Breast epithelium (tissue), 4 donors: ENCODE measurements around the gene ATP6V1C2. TPM values are rescaled to one million over a fixed set of nuclear protein-coding genes. Genes with fewer than 3 reads are reported as not detected.

Source experiments
- DNase-seq, 2 donors: peaks; one replicate each; pipeline ENCODE4 v3.0.0-alpha.2; 2019; ENCODE audit warnings: low spot score in 2 of 2
- H3K27ac ChIP-seq, 2 donors: fragments of 200-600 bp; sonication (generic) in 1 of 2; one replicate each; pipeline ENCODE4 v1.5.1; 2016 to 2019; ENCODE audit warnings: mild to moderate bottlenecking in 1 of 2
- H3K27me3 ChIP-seq, 2 donors: fragments of 200-600 bp; sonication (generic) in 1 of 2; one replicate each; pipeline versions ENCODE4 v1.5.1 to v1.6.0; 2017 to 2019; ENCODE audit warnings: control low read depth in 1 of 2, mild to moderate bottlenecking in 1 of 2
- H3K36me3 ChIP-seq: fragments of 200-600 bp; one replicate; pipeline ENCODE4 v1.5.1; 2019
- H3K4me1 ChIP-seq, 2 donors: fragments of 200-600 bp; sonication (generic); one replicate each; pipeline ENCODE4 v1.5.1; 2016 to 2019; ENCODE audit warnings: control low read depth in 1 of 2
- H3K4me3 ChIP-seq, 3 donors: fragments of 200-600 bp; sonication (generic); 1 replicate in 2 of 3; 2 replicates in 1 of 3; pipeline ENCODE4 v1.5.1; 2016 to 2019; ENCODE audit warnings: mild to moderate bottlenecking in 3 of 3, moderate library complexity in 2 of 3
- H3K9me3 ChIP-seq, 2 donors: fragments of 200-600 bp; sonication (generic) in 1 of 2; one replicate each; pipeline ENCODE4 v1.5.1; 2016 to 2019; ENCODE audit warnings: control low read depth in 1 of 2
- POLR2A ChIP-seq: fragments of 450-650 bp; IDR thresholded peaks from one replicate; pipeline ENCODE4 v1.6.1; 2016; ENCODE audit warnings: antibody characterized with exemption, mild to moderate bottlenecking, moderate library complexity
- POLR2AphosphoS5 ChIP-seq, 3 donors: sonication (generic); formaldehyde crosslinking; IDR thresholded peaks; one replicate each; pipeline ENCODE4 v1.6.1; 2017; ENCODE audit warnings: antibody characterized with exemption in 3 of 3
- intact Hi-C: fragments of 100-400 bp; cut with DNase I; formaldehyde crosslinking; loops from one replicate; pipeline ENCODE4 v1.15.1; 2023; ENCODE audit warnings: low total_unique reads
- total RNA-seq, 3 donors: library from RNA; depleted of rRNA; stranded (reverse); fragments of >200 nt; gene quantifications; one replicate each; pipeline ENCODE4 v1.1.0, GENCODE V29; 2016
- TF ChIP-seq, protein P1 (sequence below), 3 donors: fragments of 450-650 bp; IDR thresholded peaks; one replicate each; pipeline ENCODE4 v1.5.1; 2016 to 2017; ENCODE audit warnings: antibody characterized with exemption in 3 of 3, mild to moderate bottlenecking in 3 of 3, moderate library complexity in 3 of 3

ATP6V1C2 gene
- total RNA-seq, 3 donors from 2014 or later, result 0.16 to 18.7 (median 0.66) TPM

DNA sequence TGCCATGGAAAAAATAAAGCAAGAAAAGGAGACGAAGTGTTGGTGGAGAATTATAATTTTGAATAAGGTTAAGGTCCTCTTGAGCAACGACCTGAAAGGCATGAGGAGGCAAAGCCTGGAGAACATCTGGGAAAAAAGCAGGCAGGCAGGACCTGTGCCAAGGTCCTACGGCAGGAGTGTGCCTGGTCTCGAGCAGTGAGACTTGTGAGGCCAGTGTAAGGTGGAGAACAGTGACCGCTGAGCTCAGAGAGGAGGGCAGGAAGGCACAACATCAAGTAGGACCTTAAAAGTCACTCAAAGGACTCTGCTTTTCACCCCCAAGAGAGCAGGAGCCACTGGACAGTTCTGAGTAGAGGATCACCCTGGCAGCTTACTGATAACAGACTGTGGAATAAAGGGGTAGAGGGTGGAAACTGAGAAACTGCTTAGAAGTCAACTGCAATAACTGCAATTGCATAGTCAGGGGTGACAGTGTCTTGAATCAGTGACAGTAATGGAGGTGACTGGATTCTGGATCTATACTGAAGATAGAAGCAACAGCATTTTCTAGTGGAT, 35.2 kb upstream of the ATP6V1C2 start:
- H3K27ac ChIP-seq, result no peak overlapping the region
- H3K4me1 ChIP-seq, result peaks cover 0 to 5% of the 10 kb centered on the region in 2 donors
- intact Hi-C loops, result no loop called here
- no peaks in the 10 kb centered on the region for H3K9me3 ChIP-seq
- H3K4me3 ChIP-seq, result no peak overlapping the region
- no peak for DNase-seq
- H3K27me3 ChIP-seq, result no peaks in the 10 kb centered on the region
- TF ChIP-seq POLR2A (no peak), POLR2AphosphoS5 (IDR thresholded peaks at IDR 0.05) (no peak)
- TF ChIP-seq, protein P1, sequence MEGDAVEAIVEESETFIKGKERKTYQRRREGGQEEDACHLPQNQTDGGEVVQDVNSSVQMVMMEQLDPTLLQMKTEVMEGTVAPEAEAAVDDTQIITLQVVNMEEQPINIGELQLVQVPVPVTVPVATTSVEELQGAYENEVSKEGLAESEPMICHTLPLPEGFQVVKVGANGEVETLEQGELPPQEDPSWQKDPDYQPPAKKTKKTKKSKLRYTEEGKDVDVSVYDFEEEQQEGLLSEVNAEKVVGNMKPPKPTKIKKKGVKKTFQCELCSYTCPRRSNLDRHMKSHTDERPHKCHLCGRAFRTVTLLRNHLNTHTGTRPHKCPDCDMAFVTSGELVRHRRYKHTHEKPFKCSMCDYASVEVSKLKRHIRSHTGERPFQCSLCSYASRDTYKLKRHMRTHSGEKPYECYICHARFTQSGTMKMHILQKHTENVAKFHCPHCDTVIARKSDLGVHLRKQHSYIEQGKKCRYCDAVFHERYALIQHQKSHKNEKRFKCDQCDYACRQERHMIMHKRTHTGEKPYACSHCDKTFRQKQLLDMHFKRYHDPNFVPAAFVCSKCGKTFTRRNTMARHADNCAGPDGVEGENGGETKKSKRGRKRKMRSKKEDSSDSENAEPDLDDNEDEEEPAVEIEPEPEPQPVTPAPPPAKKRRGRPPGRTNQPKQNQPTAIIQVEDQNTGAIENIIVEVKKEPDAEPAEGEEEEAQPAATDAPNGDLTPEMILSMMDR (IDR thresholded peaks at IDR 0.05), result no peak
- H3K36me3 ChIP-seq, result peaks cover 9% of the 10 kb centered on the region

DNA sequence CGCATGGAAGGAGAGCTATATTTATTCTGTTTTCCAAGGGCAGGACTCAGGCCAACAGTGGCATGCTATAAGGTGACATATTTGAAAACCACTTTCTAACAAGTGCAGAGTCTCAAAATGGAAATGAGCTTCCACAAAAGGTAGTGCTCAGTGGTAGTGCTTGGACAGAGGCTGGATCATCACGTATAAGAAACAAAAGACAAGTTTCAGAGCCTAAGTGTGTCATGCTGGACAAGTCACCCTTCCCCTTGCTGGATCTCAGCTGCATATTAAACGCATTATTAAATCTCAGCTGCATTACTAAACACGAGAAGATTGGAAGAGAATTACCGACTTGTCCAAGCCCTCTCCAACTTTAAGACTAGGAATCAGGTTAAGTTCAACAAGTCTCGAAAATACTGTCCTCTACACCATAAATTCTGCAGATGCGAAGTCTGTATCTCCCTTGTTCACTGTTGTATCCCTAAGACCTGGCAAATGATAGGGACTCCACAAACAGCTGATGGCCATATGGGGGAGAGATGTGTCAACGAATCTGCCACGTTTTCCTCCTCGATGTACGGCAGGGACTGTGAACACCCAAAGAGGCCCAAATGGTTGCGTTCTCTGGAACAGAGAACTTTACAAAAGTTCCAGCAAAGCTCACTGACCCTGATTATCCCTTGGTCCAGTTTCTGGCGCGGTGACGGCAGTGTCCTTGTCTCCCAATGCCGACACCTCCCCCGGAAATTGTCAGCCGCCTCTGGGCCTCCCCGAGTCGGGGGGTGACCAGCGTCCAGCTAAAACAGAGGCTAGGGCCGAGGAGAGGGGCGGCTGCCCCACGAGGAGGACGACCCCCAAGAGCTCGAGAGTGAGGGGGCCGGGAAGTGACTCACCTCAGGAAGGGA, 32.3 kb upstream of the ATP6V1C2 start:
- Histone ChIP-seq H3K4me1 (peaks cover 0 to 5% of the 10 kb centered on the region in 2 donors), H3K9me3 (no peaks in the 10 kb centered on the region), H3K27me3 (no peaks in the 10 kb centered on the region), H3K4me3 (peak overlapping the region; percentile 84 to 97 (median 95)), H3K27ac (peak overlapping the region; percentile 92 to 98), H3K36me3 (peaks cover 4% of the 10 kb centered on the region)
- TF ChIP-seq, protein P1 (IDR thresholded peaks at IDR 0.05), result no peak
- no peak for TF ChIP-seq POLR2AphosphoS5 (IDR thresholded peaks at IDR 0.05)
- TF ChIP-seq POLR2A, result no peak
- intact Hi-C loops, result no loop called here
- no peak for DNase-seq

DNA sequence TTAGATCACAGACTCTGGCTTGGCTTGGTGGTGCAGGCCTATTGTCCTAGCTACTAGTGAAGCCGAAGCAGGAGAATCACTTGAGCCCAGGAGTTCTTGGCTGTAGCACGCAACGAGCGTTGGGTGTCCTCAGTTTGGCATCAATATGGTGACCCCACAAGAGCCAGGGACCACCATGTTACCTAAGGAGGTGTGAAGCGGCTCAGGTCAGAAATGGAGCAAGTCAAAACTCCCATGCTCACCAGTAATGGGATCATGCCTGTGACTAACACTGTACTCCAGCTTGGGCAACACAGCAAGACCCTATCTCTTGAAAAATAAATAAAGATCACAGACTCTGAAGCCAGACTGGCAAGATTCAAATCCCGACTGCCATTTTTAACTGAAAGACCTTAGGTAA, 29.9 kb upstream of the ATP6V1C2 start:
- Histone ChIP-seq H3K27ac (no peak overlapping the region), H3K4me1 (peaks cover 0 to 5% of the 10 kb centered on the region in 2 donors), H3K36me3 (no peaks in the 10 kb centered on the region), H3K27me3 (no peaks in the 10 kb centered on the region), H3K4me3 (no peak overlapping the region), H3K9me3 (no peaks in the 10 kb centered on the region)
- TF ChIP-seq, protein P1 (IDR thresholded peaks at IDR 0.05), result no peak
- TF ChIP-seq POLR2AphosphoS5 (IDR thresholded peaks at IDR 0.05) (no peak), POLR2A (no peak)
- intact Hi-C loops, result no loop called here
- DNase-seq, result no peak

DNA sequence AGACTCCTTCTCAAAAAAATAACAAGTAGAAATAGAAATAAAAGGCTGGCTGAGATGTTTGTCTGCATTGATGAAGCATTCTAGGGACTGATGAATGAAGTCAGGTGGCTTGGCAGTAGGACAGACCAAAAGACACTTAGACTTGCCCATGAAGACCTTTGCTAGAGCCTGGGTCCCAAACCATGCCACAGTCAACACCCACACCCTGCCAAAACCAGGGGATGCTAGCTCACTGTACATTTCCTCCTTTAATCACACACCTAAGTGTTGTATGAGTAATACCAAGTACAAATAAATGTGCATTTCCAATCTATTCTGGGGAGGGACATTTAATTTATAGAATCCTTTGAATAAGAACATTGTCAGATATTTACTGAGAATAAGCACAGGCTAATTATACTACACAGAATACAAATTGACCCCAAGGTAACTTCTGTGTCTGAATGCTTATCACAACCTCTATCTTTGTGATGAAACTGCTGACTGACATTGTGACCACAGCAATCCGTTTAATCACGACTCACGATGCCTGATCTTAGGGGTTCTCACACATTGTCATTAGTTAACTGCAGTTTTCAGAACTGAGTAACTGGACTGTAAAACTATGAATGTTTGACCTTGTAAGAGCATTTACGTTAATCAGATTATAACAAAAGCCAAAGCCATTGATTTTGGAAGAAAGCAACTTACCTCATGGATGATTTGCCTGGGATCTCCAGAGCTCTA, 21.2 kb upstream of the ATP6V1C2 start:
- no peaks in the 10 kb centered on the region for H3K4me1 ChIP-seq
- TF ChIP-seq POLR2AphosphoS5 (IDR thresholded peaks at IDR 0.05) (no peak), POLR2A (no peak)
- TF ChIP-seq, protein P1 (IDR thresholded peaks at IDR 0.05), result no peak
- H3K4me3 ChIP-seq, result no peak overlapping the region
- no peaks in the 10 kb centered on the region for H3K9me3 ChIP-seq
- no peaks in the 10 kb centered on the region for H3K27me3 ChIP-seq
- intact Hi-C loops, result no loop called here
- DNase-seq, result no peak
- H3K36me3 ChIP-seq, result no peaks in the 10 kb centered on the region
- H3K27ac ChIP-seq, result no peak overlapping the region
